SU-DHL-6 (cell line): ENCODE results near the gene XPOT.

Experiments used
- CTCF ChIP-seq: fragments of 200-600 bp; sonication (generic); IDR thresholded peaks from one replicate; pipeline ENCODE4 v1.5.1; 2017; ENCODE audit warnings: antibody characterized with exemption, mild to moderate bottlenecking, low read length, moderate library complexity; ENCODE audit not compliant: insufficient read depth, poor library complexity, severe bottlenecking
- EZH2phosphoT487 ChIP-seq: fragments of 200-600 bp; sonication (generic), shearing (Covaris generic); conservative IDR thresholded peaks from 2 replicates; pipeline ENCODE4 v1.6.1; 2018; ENCODE audit warnings: mild to moderate bottlenecking, antibody characterized with exemption, low read length, moderate library complexity, mixed read lengths

DNA sequence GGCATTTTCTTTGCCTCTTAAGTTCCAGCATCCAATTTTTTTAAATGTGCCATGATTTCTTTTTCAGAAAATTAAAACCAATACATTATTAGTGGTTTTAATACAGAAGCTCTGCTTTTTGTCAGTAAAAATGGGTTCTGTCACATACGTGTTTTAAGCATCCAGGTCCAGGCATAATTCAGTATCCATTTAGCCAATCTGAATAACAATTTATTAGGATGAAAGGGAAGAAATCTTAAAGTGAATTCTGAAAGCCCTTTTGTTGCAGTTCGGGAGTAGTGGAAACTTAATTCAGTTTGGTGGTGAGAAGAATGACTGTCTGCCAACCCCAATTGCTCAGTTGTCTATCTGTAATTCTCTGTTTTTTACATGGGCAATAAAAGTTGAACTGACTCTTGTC, 7.2 kb downstream of the XPOT start:
- TF ChIP-seq CTCF (no peak), EZH2phosphoT487 (no peak)
